K562 (cell line): ENCODE measurements around the gene KCTD15. TPM values are rescaled to one million over a fixed set of nuclear protein-coding genes. Genes with fewer than 3 reads are reported as not detected.

Experiments
- AFF1 ChIP-seq, 2 experiments: fragments of 450-650 bp; IDR thresholded peaks; 2 replicates each; pipeline ENCODE4 v1.6.1; 2018; ENCODE audit warnings: mild to moderate bottlenecking in 2 of 2, low read depth in 1 of 2; ENCODE audit not compliant: partially characterized antibody in 2 of 2
- CBX2 ChIP-seq: fragments of 200-600 bp; sonication (generic); IDR thresholded peaks from one replicate; pipeline ENCODE4 v1.6.1; 2012; ENCODE audit warnings: mild to moderate bottlenecking, low read length, inconsistent platforms; ENCODE audit not compliant: insufficient read depth, poor library complexity, severe bottlenecking
- CBX5 ChIP-seq: IDR thresholded peaks from 2 replicates; pipeline ENCODE4 v1.6.1; 2014; ENCODE audit warnings: low read depth, borderline replicate concordance
- CC2D1A ChIP-seq: fragments of 450-650 bp; IDR thresholded peaks from 2 replicates; pipeline ENCODE4 v1.6.1; 2017; ENCODE audit warnings: mild to moderate bottlenecking
- CHAMP1 ChIP-seq: fragments of 450-650 bp; IDR thresholded peaks from 2 replicates; pipeline ENCODE4 v1.6.1; 2016; ENCODE audit warnings: mild to moderate bottlenecking
- CSDE1 ChIP-seq, 2 experiments: fragments of 450-650 bp; IDR thresholded peaks; 2 replicates each; pipeline ENCODE4 v1.6.1; 2016; ENCODE audit warnings: mild to moderate bottlenecking in 1 of 2
- MEF2D ChIP-seq: conservative IDR thresholded peaks from 2 replicates; pipeline ENCODE4 v1.6.1; 2016; ENCODE audit warnings: low read depth, missing genetic modification characterization, missing compliant biosample characterization
- SMARCA4 ChIP-seq: fragments of 450-650 bp; IDR thresholded peaks from 2 replicates; pipeline ENCODE4 v1.6.1; 2016
- TCF3 ChIP-seq: sonication (generic); formaldehyde crosslinking; IDR thresholded peaks from 2 replicates; pipeline ENCODE4 v1.4.0; 2020; ENCODE audit warnings: mild to moderate bottlenecking, missing genetic modification reagents
- XRCC4 ChIP-seq: IDR thresholded peaks from one replicate; pipeline ENCODE4 v1.6.1; 2011; ENCODE audit not compliant: insufficient read depth, insufficient read length; ENCODE audit errors: extremely low read depth
- ZNF316 ChIP-seq: fragments of 450-650 bp; IDR thresholded peaks from 2 replicates; pipeline ENCODE4 v1.6.1; 2016
- polyA plus RNA-seq, 8 experiments: library from polyadenylated mRNA; depleted of rRNA in 4 of 8; stranded (reverse) in 5 of 8; unstranded in 3 of 8; fragments of >200 nt; fragmentation: Nextera tagmentation in 2 of 8; fragmentation: Illumina TruSeq in 1 of 8; extraction: Ambion mirVana in 2 of 8; extraction: Trizol in 1 of 8; gene quantifications; 2 replicates each; pipeline versions ENCODE4 v1.2.1 to v1.2.3, GENCODE V29; 2011 to 2014; ENCODE audit warnings: inconsistent platforms in 1 of 8, missing spikeins in 1 of 8
- total RNA-seq, 7 experiments: library from RNA; depleted of rRNA in 6 of 7; stranded (reverse); fragments of >200 nt in 6 of 7; fragmentation: Illumina TruSeq in 2 of 7; extraction: Trizol in 2 of 7; gene quantifications; 2 replicates each; pipeline versions ENCODE4 v1.2.1 to v1.2.3, GENCODE V29; 2011 to 2021; ENCODE audit warnings: low replicate concordance in 1 of 7
- TF ChIP-seq, protein P1 (sequence below): fragments of 250-450 bp; sonication (Bioruptor Pico); IDR thresholded peaks from 2 replicates; pipeline ENCODE4 v1.5.0; 2021
- TF ChIP-seq, protein P2 (sequence below): IDR thresholded peaks from 3 replicates; pipeline ENCODE4 v1.6.1; 2011; ENCODE audit warnings: borderline replicate concordance, mild to moderate bottlenecking, moderate library complexity; ENCODE audit not compliant: insufficient read length; ENCODE audit errors: extremely low read depth

The KCTD15 gene
- total and polyA plus RNA-seq, 9 of the 15 experiments (the other 6 are each of a cell fraction or from before 2014, with no cell fraction given), result 1.7 to 49.0 (median 11.8) TPM

DNA sequence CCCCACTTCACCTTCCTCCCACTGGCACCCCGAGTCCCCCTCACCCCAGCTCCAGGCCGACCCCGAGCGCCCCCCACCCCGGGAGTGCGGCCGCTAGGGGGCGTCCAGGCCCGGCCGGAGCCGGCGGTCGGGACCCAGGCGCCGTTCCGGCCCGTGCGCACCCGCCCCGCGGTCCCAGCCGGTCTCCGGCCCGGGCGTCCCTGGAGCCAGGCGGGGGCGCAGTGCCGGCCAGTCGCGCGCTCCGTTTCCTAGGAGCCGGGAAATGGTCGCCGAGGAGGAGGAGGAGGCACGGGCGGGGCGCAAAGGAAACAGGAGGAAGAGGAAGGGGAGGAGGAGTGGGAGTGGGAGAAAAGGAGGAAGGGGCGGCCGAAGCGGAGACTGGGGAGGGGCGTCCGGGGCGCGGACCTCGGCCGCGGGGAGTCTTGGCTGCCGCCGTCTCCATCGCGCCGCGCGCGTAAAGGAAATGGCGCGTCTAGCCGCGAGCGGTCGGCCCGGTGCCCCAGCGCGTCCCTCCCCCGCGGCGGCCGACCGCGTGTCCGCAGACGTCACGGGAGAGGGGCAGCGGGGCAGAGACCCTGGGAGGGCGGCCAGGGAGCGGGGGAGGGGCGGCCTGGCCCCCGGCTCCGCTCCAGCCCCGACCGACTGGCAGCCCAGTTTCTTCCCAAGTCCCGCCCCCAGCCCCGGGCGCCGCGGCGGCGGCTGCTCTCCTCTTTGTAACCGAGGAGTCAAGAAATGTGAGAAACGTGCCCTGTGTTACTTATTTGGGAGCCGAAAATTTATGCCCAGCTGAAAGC, 1.1 kb upstream of the KCTD15 start (continued):
- TF ChIP-seq CBX5 (no peak), XRCC4 (no peak), AFF1 (IDR thresholded peaks at IDR 0.05; ENCODE audit: low read depth in 1 of 2, partially characterized antibody in 2 of 2) (no peak), CSDE1 (IDR thresholded peaks at IDR 0.05) (no peak; a peak in 1 of 4 replicates), TCF3 (0 out of 2 replicates have a peak, but pooled peaks have one; percentile 8), SMARCA4 (0 out of 2 replicates have a peak, but pooled peaks have one; percentile 31), CHAMP1 (no peak), CC2D1A (no peak), MEF2D (tag) (no peak), ZNF316 (no peak), CBX2 (no peak)
- TF ChIP-seq, protein P1, sequence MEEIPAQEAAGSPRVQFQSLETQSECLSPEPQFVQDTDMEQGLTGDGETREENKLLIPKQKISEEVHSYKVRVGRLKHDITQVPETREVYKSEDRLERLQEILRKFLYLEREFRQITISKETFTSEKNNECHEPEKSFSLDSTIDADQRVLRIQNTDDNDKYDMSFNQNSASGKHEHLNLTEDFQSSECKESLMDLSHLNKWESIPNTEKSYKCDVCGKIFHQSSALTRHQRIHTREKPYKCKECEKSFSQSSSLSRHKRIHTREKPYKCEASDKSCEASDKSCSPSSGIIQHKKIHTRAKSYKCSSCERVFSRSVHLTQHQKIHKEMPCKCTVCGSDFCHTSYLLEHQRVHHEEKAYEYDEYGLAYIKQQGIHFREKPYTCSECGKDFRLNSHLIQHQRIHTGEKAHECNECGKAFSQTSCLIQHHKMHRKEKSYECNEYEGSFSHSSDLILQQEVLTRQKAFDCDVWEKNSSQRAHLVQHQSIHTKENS (CRISPR knock-in tag), result no peak
- TF ChIP-seq, protein P2, sequence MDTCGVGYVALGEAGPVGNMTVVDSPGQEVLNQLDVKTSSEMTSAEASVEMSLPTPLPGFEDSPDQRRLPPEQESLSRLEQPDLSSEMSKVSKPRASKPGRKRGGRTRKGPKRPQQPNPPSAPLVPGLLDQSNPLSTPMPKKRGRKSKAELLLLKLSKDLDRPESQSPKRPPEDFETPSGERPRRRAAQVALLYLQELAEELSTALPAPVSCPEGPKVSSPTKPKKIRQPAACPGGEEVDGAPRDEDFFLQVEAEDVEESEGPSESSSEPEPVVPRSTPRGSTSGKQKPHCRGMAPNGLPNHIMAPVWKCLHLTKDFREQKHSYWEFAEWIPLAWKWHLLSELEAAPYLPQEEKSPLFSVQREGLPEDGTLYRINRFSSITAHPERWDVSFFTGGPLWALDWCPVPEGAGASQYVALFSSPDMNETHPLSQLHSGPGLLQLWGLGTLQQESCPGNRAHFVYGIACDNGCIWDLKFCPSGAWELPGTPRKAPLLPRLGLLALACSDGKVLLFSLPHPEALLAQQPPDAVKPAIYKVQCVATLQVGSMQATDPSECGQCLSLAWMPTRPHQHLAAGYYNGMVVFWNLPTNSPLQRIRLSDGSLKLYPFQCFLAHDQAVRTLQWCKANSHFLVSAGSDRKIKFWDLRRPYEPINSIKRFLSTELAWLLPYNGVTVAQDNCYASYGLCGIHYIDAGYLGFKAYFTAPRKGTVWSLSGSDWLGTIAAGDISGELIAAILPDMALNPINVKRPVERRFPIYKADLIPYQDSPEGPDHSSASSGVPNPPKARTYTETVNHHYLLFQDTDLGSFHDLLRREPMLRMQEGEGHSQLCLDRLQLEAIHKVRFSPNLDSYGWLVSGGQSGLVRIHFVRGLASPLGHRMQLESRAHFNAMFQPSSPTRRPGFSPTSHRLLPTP, result no peak
